ENCODE data around the gene PIF1. TPM values are rescaled to one million over a fixed set of nuclear protein-coding genes. Genes with fewer than 3 reads are reported as not detected.
A peak's percentile ranks its signal among the peaks of the same experiment; 100 is the strongest.

Gene PIF1
- total RNA-seq, 2 experiments from 2014 or later = 30.0 to 36.3 TPM

GRCh38 chr15:64847016-64847415 is 21.6 kb upstream of the PIF1 start:
- no peak for DNase-seq
- H3K36me3 Mint-ChIP-seq (ENCODE audit: low read depth) = peaks cover 14% of the 10 kb centered on the region
- no peak overlapping the region for H3K27ac Mint-ChIP-seq
- intact Hi-C loops (cut with DNase I, micrococcal nuclease) = no loop called here
- no peak overlapping the region for H3K4me3 Mint-ChIP-seq
- H3K27me3 Mint-ChIP-seq = no peaks in the 10 kb centered on the region
- peaks cover 51% of the 10 kb centered on the region for H3K4me1 Mint-ChIP-seq
- ChIA-PET CTCF (interaction anchor here (0.6 to 1.1 kb wide), 3 partner anchors 11 to 117 kb away, joined by 3 to 4 read pairs (median 3); no protein-coding TSS in a partner anchor), POLR2A (interaction anchor here (1.2 kb wide), 1 partner anchor 48 kb away, joined by 3 read pairs; no protein-coding TSS in a partner anchor)
- no peak for ATAC-seq
- H3K9me3 Mint-ChIP-seq (ENCODE audit: low read depth) = no peaks in the 10 kb centered on the region

- H3K4me1 Mint-ChIP-seq = peaks cover 51% of the 10 kb centered on the region
- H3K9me3 Mint-ChIP-seq (ENCODE audit: low read depth) = no peaks in the 10 kb centered on the region
- intact Hi-C loops (cut with DNase I, micrococcal nuclease) = no loop called here
- ChIA-PET CTCF (interaction anchor here (0.6 to 1.1 kb wide), 3 partner anchors 12 to 116 kb away, joined by 3 to 4 read pairs (median 4); no protein-coding TSS in a partner anchor), POLR2A (interaction anchor here (1.2 kb wide), 1 partner anchor 49 kb away, joined by 3 read pairs; no protein-coding TSS in a partner anchor)
- no peak for ATAC-seq
- no peaks in the 10 kb centered on the region for H3K27me3 Mint-ChIP-seq
- no peak overlapping the region for H3K4me3 Mint-ChIP-seq
- DNase-seq = no peak
- H3K36me3 Mint-ChIP-seq (ENCODE audit: low read depth) = peaks cover 13% of the 10 kb centered on the region
- H3K27ac Mint-ChIP-seq = peak overlapping the region; percentile 43
Observed at GRCh38 chr15:64845831-64846595, 20.6 kb upstream of the PIF1 start.

- no peak for ATAC-seq
- Mint-ChIP-seq H3K27ac (peak overlapping the region; percentile 74), H3K36me3 (ENCODE audit: low read depth) (peaks cover 9% of the 10 kb centered on the region), H3K27me3 (no peaks in the 10 kb centered on the region), H3K4me3 (peak overlapping the region; percentile 88), H3K4me1 (peaks cover 58% of the 10 kb centered on the region), H3K9me3 (ENCODE audit: low read depth) (no peaks in the 10 kb centered on the region)
- CTCF ChIA-PET = interaction anchor here (0.6 kb wide), 1 partner anchor 117 kb away, joined by 3 read pairs; no protein-coding TSS in a partner anchor
- intact Hi-C loops (cut with DNase I, micrococcal nuclease) = no loop called here
- DNase-seq = no peak
- POLR2A ChIA-PET = interaction anchor here (0.6 to 0.7 kb wide), 2 partner anchors 16 to 58 kb away, joined by 5 to 6 read pairs; no protein-coding TSS in a partner anchor
Observed at GRCh38 chr15:64845183-64845611, 19.8 kb upstream of the PIF1 start.

- DNase-seq (peak; percentile 53), ATAC-seq (peak; percentile 40)
- no peaks in the 10 kb centered on the region for H3K27me3 Mint-ChIP-seq
- peak overlapping the region; percentile 88 for H3K4me3 Mint-ChIP-seq
- H3K9me3 Mint-ChIP-seq (ENCODE audit: low read depth) = no peaks in the 10 kb centered on the region
- H3K27ac Mint-ChIP-seq = peak overlapping the region; percentile 74
- intact Hi-C loops (cut with DNase I, micrococcal nuclease) = loop anchor here in 1 of 2 experiments (5.0 kb wide), 1 partner anchor 747 kb away; the partner anchor contains the start of gene SNX1
- ChIA-PET POLR2A (interaction anchor here (0.6 to 1.0 kb wide), 3 partner anchors 17 to 58 kb away, joined by 4 to 6 read pairs (median 5); partner anchors contain the start of gene PIF1), CTCF (interaction anchor here (1.2 to 2.0 kb wide), 3 partner anchors 9 to 50 kb away, joined by 3 to 8 read pairs (median 4); no protein-coding TSS in a partner anchor)
- peaks cover 9% of the 10 kb centered on the region for H3K36me3 Mint-ChIP-seq (ENCODE audit: low read depth)
- peaks cover 62% of the 10 kb centered on the region for H3K4me1 Mint-ChIP-seq
Observed at GRCh38 chr15:64844576-64845145, 19.2 kb upstream of the PIF1 start.

DNA sequence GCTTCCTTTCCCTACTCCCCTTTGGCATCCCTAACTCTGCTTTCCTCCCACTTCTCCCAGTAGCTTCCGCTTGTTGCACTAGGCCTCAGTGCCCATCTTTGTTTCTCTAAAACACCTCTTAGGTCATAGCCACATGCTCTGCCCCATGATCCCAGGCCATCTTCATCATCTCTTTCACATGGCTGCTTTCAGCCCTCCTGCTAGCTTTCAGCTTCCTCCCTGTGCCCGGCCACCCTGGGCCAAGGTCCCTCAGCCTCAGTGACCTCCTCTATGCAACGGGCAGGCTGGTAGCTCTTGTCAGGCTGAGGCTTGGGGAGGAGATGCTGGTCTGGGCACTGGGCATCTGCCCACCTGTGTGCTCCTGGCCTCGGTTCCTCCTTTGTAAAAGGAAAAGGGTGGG is 18.5 kb upstream of the PIF1 start:
- intact Hi-C loops (cut with DNase I, micrococcal nuclease) = loop anchor here (2.0 to 5.0 kb wide), 2 partner anchors 51 to 747 kb away; partner anchors contain the start of gene SNX1 (in 1 of the 2)
- DNase-seq (no peak), ATAC-seq (no peak)
- CTCF ChIA-PET = interaction anchor here (0.6 to 2.0 kb wide), 6 partner anchors 9 to 116 kb away, joined by 3 to 8 read pairs (median 4); no protein-coding TSS in a partner anchor
- Mint-ChIP-seq H3K4me1 (peaks cover 64% of the 10 kb centered on the region), H3K36me3 (ENCODE audit: low read depth) (peaks cover 9% of the 10 kb centered on the region), H3K27me3 (no peaks in the 10 kb centered on the region), H3K27ac (peak overlapping the region; percentile 74), H3K9me3 (ENCODE audit: low read depth) (no peaks in the 10 kb centered on the region), H3K4me3 (peak overlapping the region; percentile 88)
- POLR2A ChIA-PET = interaction anchor here (1.0 kb wide), 1 partner anchor 19 kb away, joined by 4 read pairs; the partner anchor contains the start of gene PIF1

GRCh38 chr15:64842986-64843561 is 17.6 kb upstream of the PIF1 start:
- H3K9me3 Mint-ChIP-seq (ENCODE audit: low read depth) = no peaks in the 10 kb centered on the region
- intact Hi-C loops (cut with DNase I, micrococcal nuclease) = loop anchor here (2.0 to 5.0 kb wide), 2 partner anchors 52 to 746 kb away; partner anchors contain the start of gene SNX1 (in 1 of the 2)
- DNase-seq = peak; percentile 24
- peak overlapping the region; percentile 84 for H3K27ac Mint-ChIP-seq
- POLR2A ChIA-PET = interaction anchor here (0.7 to 1.0 kb wide), 2 partner anchors 34 to 51 kb away, joined by 3 read pairs; no protein-coding TSS in a partner anchor
- CTCF ChIA-PET = interaction anchor here (0.7 to 2.0 kb wide), 5 partner anchors 8 to 115 kb away, joined by 3 to 8 read pairs (median 4); no protein-coding TSS in a partner anchor
- peaks cover 4% of the 10 kb centered on the region for H3K36me3 Mint-ChIP-seq (ENCODE audit: low read depth)
- H3K27me3 Mint-ChIP-seq = no peaks in the 10 kb centered on the region
- H3K4me1 Mint-ChIP-seq = peaks cover 67% of the 10 kb centered on the region
- ATAC-seq = no peak
- peak overlapping the region; percentile 88 for H3K4me3 Mint-ChIP-seq

- Mint-ChIP-seq H3K9me3 (ENCODE audit: low read depth) (no peaks in the 10 kb centered on the region), H3K4me3 (peak overlapping the region; percentile 88), H3K27me3 (no peaks in the 10 kb centered on the region), H3K36me3 (ENCODE audit: low read depth) (peaks cover 2% of the 10 kb centered on the region), H3K27ac (peak overlapping the region; percentile 84), H3K4me1 (peaks cover 70% of the 10 kb centered on the region)
- no peak for ATAC-seq
- intact Hi-C loops (cut with DNase I, micrococcal nuclease) = loop anchor here (2.0 to 5.0 kb wide), 2 partner anchors 52 to 745 kb away; partner anchors contain the start of gene SNX1 (in 1 of the 2)
- ChIA-PET POLR2A (interaction anchor here (0.7 to 1.0 kb wide), 2 partner anchors 33 to 51 kb away, joined by 3 read pairs; no protein-coding TSS in a partner anchor), CTCF (interaction anchor here (0.7 to 2.0 kb wide), 2 partner anchors 40 to 52 kb away, joined by 3 to 8 read pairs; no protein-coding TSS in a partner anchor)
- DNase-seq = peak; percentile 36
Observed at GRCh38 chr15:64842096-64842939, 16.9 kb upstream of the PIF1 start.

GRCh38 chr15:64841344-64842095 is 16.1 kb upstream of the PIF1 start, which contains the start of gene PLEKHO2:
TSS of gene PLEKHO2 (plus strand) at chr15:64841915. CDS start at chr15:64842017, 102 bp downstream.
- peaks cover 66% of the 10 kb centered on the region for H3K4me1 Mint-ChIP-seq
- peak; percentile 73 for ATAC-seq
- CTCF ChIA-PET = interaction anchor here (0.6 to 2.0 kb wide), 8 partner anchors 15 to 71 kb away, joined by 3 to 10 read pairs (median 3); partner anchors contain the start of gene PIF1
- peaks cover 2% of the 10 kb centered on the region for H3K9me3 Mint-ChIP-seq (ENCODE audit: low read depth)
- intact Hi-C loops (cut with DNase I, micrococcal nuclease) = loop anchor here (1.0 to 5.0 kb wide), 8 partner anchors 16 to 744 kb away; partner anchors contain the start of genes CSNK1G1 (in 1 of the 2), PIF1 (in 1 of the 2), PPIB (in 1 of the 2) and SNX1 (in 1 of the 2)
- POLR2A ChIA-PET = interaction anchor here (0.6 to 2.4 kb wide), 2 partner anchors 53 to 99 kb away, joined by 4 to 15 read pairs; no protein-coding TSS in a partner anchor
- peaks cover 2% of the 10 kb centered on the region for H3K36me3 Mint-ChIP-seq (ENCODE audit: low read depth)
- DNase-seq = peak; percentile 94
- H3K4me3 Mint-ChIP-seq = peak within 1 kb of the TSS; percentile 88
- no peaks in the 10 kb centered on the region for H3K27me3 Mint-ChIP-seq
- peak within 1 kb of the TSS; percentile 84 for H3K27ac Mint-ChIP-seq

GRCh38 chr15:64841060-64841343 is 15.6 kb upstream of the PIF1 start:
- peaks cover 2% of the 10 kb centered on the region for H3K36me3 Mint-ChIP-seq (ENCODE audit: low read depth)
- H3K4me1 Mint-ChIP-seq = peaks cover 68% of the 10 kb centered on the region
- peak overlapping the region; percentile 88 for H3K4me3 Mint-ChIP-seq
- ChIA-PET POLR2A (interaction anchor here (0.6 to 2.4 kb wide), 4 partner anchors 13 to 446 kb away, joined by 4 to 15 read pairs (median 4); partner anchors contain the start of gene PARP16), CTCF (interaction anchor here (0.6 to 2.0 kb wide), 8 partner anchors 14 to 71 kb away, joined by 3 to 10 read pairs (median 3); partner anchors contain the start of gene PIF1)
- intact Hi-C loops (cut with DNase I, micrococcal nuclease) = loop anchor here in 1 of 2 experiments (1.0 to 5.0 kb wide), 7 partner anchors 16 to 744 kb away; partner anchors contain the start of genes CSNK1G1, PIF1, PPIB and SNX1
- peak overlapping the region; percentile 75 for H3K27ac Mint-ChIP-seq
- peaks cover 2% of the 10 kb centered on the region for H3K9me3 Mint-ChIP-seq (ENCODE audit: low read depth)
- no peak for ATAC-seq
- no peaks in the 10 kb centered on the region for H3K27me3 Mint-ChIP-seq
- no peak for DNase-seq
